Hematopoietic multipotent progenitor cell treated with erythropoietin and hydrocortisone succinate and interleukin-3 and kit ligand, for 8 days (in vitro differentiated cells): ENCODE measurements around the gene COX7A2.

Experiments used
- DNase-seq: peaks from one replicate; pipeline ENCODE4 v3.0.0-alpha.2; 2015

The COX7A2 gene

GRCh38 chr6:75196081-75196687, 47.4 kb downstream of the COX7A2 start:
- no peak for DNase-seq

GRCh38 chr6:75188221-75188925, 55.2 kb downstream of the COX7A2 start:
- no peak for DNase-seq
